ENCODE data around the gene XAGE3.
"Not testable (repeated sequence)": the region's sequence is repeated elsewhere in the genome, so short reads cannot be mapped to it uniquely, and the experiment has no call there.

XAGE3 gene, protein sequence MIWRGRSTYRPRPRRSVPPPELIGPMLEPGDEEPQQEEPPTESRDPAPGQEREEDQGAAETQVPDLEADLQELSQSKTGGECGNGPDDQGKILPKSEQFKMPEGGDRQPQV

DNA sequence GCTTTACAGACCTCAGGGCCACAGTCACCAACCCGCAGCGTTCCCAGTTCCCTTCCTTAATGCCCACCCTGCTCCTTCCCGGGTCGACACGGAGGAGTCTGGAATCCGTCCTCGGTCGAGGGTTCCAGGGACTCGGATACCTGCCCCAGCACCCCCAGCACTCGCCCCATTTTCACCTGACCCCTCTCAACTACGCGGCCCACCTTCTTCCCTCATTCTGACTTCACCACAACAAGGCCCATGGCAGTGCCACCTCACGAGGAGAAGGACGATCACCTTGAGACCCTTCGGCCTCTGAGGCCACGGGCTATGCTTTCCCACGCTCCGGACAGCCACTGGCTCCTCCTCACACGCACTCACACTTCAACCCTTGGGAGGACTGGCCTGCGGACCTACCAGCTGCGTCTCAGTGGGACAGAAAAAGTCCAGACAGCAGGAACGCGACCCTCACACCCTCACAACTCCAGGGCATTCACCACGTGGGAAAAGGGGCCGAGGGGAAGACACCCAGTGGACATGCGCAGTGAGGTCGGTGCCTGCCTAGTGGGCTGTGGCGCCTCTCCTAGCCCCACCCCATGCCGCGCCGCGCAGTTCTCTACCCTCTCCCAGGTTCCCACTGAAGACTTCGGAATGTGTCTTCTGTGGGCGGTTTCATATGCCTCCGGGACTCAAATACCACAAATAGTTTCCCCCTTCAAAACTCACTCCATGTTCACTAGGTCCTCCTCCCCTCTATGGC lies at the start of gene XAGE3:
Gene XAGE3, minus strand, starts transcription at position 474 of the 739 bp plus-strand sequence. CDS start 950 bp downstream, outside the sequence.
- TF ChIP-seq YY1 (IDR thresholded peaks at IDR 0.05; ENCODE audit: low read depth) (no peak), EGR1 (IDR thresholded peaks at IDR 0.05) (no peak), TAF1 (IDR thresholded peaks at IDR 0.05; ENCODE audit: low read depth) (no peak), NFIC (IDR thresholded peaks at IDR 0.05) (no peak), EP300 (IDR thresholded peaks at IDR 0.05; ENCODE audit: borderline replicate concordance) (no peak), ZBTB7A (IDR thresholded peaks at IDR 0.05; ENCODE audit: low read depth) (no peak), RAD21 (IDR thresholded peaks at IDR 0.05; ENCODE audit: low read depth) (no peak), CREB1 (IDR thresholded peaks at IDR 0.05; ENCODE audit: low read depth) (no peak), TCF12 (IDR thresholded peaks at IDR 0.05; ENCODE audit: low read depth) (no peak)
- TF ChIP-seq, protein P1, sequence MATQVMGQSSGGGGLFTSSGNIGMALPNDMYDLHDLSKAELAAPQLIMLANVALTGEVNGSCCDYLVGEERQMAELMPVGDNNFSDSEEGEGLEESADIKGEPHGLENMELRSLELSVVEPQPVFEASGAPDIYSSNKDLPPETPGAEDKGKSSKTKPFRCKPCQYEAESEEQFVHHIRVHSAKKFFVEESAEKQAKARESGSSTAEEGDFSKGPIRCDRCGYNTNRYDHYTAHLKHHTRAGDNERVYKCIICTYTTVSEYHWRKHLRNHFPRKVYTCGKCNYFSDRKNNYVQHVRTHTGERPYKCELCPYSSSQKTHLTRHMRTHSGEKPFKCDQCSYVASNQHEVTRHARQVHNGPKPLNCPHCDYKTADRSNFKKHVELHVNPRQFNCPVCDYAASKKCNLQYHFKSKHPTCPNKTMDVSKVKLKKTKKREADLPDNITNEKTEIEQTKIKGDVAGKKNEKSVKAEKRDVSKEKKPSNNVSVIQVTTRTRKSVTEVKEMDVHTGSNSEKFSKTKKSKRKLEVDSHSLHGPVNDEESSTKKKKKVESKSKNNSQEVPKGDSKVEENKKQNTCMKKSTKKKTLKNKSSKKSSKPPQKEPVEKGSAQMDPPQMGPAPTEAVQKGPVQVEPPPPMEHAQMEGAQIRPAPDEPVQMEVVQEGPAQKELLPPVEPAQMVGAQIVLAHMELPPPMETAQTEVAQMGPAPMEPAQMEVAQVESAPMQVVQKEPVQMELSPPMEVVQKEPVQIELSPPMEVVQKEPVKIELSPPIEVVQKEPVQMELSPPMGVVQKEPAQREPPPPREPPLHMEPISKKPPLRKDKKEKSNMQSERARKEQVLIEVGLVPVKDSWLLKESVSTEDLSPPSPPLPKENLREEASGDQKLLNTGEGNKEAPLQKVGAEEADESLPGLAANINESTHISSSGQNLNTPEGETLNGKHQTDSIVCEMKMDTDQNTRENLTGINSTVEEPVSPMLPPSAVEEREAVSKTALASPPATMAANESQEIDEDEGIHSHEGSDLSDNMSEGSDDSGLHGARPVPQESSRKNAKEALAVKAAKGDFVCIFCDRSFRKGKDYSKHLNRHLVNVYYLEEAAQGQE (IDR thresholded peaks at IDR 0.05; ENCODE audit: low read depth): no peak
- TF ChIP-seq, protein P2, sequence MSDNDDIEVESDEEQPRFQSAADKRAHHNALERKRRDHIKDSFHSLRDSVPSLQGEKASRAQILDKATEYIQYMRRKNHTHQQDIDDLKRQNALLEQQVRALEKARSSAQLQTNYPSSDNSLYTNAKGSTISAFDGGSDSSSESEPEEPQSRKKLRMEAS (IDR thresholded peaks at IDR 0.05): no peak
- TF ChIP-seq, protein P3, sequence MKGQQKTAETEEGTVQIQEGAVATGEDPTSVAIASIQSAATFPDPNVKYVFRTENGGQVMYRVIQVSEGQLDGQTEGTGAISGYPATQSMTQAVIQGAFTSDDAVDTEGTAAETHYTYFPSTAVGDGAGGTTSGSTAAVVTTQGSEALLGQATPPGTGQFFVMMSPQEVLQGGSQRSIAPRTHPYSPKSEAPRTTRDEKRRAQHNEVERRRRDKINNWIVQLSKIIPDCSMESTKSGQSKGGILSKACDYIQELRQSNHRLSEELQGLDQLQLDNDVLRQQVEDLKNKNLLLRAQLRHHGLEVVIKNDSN (IDR thresholded peaks at IDR 0.05): no peak

DNA sequence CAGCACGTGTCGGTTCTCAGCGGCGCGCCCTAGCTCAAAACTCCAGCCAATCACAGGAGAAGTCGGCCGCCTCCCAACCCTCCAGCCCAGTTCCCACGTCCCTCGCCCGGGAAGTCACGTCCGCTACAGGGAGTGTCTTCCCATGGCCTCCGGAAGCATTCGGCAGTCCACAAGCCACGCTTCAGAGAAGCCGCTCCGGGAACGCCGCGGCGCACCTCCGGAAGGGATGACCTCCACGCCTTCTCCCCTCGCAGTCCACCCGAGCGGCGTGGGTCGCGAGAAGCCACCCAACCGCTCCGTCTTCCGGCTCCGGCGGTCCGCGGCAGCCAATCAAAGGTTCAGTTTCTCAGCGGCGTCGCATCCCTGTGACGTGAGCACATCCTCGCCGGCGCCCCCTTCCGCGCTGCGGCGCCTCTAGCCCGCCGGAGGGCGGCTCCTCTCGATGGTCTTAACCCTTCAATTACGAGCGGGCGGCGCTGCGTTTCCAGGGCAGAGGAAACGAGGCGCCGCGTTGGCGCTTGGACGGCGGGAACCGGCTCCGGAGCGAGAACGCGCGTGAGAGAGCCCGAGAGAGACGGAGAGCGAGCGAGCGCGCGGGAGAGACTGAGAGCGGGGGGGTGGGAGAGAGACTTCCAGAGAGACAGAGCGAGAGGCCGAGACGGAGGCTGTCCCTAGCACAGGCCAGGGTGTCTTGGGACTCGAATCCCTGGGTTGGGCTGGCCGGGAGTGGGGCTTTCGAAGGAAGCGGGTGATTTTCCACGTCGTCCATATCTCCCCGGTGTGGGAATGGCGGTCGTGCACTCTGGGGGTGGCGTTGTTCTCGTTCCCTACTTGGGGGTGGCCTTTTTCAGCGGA lies 29.2 kb upstream of the XAGE3 start, which contains the start of gene FAM156B:
Gene FAM156B, plus strand, starts transcription at position 476 of the 855 bp plus-strand sequence. CDS start 9,896 bp downstream, outside the sequence.
- not testable (repeated sequence) for TF ChIP-seq CREB1, RAD21 (IDR thresholded peaks at IDR 0.05; ENCODE audit: low read depth)
- TF ChIP-seq, protein P3 (IDR thresholded peaks at IDR 0.05): not testable (repeated sequence)

DNA sequence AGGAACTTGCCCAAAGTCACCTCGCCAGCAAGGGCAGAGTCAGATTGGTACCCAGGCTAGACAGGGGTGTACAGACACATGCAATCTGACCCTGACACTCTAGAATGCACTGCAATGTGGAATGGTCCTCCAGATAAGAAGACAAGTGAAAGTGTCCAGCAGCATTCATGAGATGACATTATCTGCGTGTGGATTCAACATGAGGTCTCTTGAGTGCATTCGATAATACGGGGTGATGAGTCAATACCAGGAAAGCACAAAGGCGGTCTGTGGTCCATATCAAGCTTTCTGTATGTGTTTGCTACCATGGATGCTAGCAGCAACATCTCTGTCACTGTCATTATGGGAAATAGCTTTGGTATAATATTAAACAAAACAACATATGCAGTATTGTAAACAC lies 6.8 kb upstream of the XAGE3 start:
- TF ChIP-seq EP300 (IDR thresholded peaks at IDR 0.05; ENCODE audit: borderline replicate concordance) (no peak), TCF12 (IDR thresholded peaks at IDR 0.05; ENCODE audit: low read depth) (no peak), TAF1 (IDR thresholded peaks at IDR 0.05; ENCODE audit: low read depth) (no peak), EGR1 (IDR thresholded peaks at IDR 0.05) (no peak), FOXM1 (IDR thresholded peaks at IDR 0.05; ENCODE audit: borderline replicate concordance, low read depth) (no peak), TEAD4 (IDR thresholded peaks at IDR 0.05) (no peak), YY1 (IDR thresholded peaks at IDR 0.05; ENCODE audit: low read depth) (no peak), CREB1 (IDR thresholded peaks at IDR 0.05; ENCODE audit: low read depth) (no peak), ZBTB7A (IDR thresholded peaks at IDR 0.05; ENCODE audit: low read depth) (no peak), NFIC (IDR thresholded peaks at IDR 0.05) (no peak), RAD21 (IDR thresholded peaks at IDR 0.05; ENCODE audit: low read depth) (no peak), CEBPB (IDR thresholded peaks at IDR 0.05) (no peak)
- TF ChIP-seq, protein P1 (IDR thresholded peaks at IDR 0.05; ENCODE audit: low read depth): no peak
- TF ChIP-seq, protein P3 (IDR thresholded peaks at IDR 0.05): no peak
- TF ChIP-seq, protein P2 (IDR thresholded peaks at IDR 0.05): no peak

DNA sequence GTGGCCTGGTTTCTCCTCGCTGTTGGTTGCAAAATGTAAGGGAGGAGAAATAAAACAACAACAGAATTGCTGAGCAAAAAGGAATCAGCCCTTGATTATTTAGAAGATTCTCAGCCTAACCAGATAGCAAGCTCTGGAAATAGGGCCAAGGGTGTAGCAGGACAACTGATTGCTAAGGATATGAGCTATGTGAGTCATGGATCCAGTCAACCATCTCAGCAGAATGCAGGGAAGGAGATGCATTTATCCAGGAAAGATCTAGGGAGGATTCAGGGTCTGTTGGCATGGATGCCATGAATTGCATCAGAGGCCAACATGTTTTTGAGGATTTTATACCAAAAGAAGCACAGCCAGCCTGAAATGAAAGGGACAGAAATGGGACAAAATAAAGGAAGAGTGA lies 2.2 kb upstream of the XAGE3 start:
- TF ChIP-seq TCF12 (IDR thresholded peaks at IDR 0.05; ENCODE audit: low read depth): no peak
- TF ChIP-seq ZBTB7A (IDR thresholded peaks at IDR 0.05; ENCODE audit: low read depth): no peak
- TF ChIP-seq, protein P1 (IDR thresholded peaks at IDR 0.05; ENCODE audit: low read depth): no peak
- TF ChIP-seq EGR1 (IDR thresholded peaks at IDR 0.05): no peak
- no peak for TF ChIP-seq EP300 (IDR thresholded peaks at IDR 0.05; ENCODE audit: borderline replicate concordance)
- no peak for TF ChIP-seq CREB1 (IDR thresholded peaks at IDR 0.05; ENCODE audit: low read depth)
- TF ChIP-seq, protein P3 (IDR thresholded peaks at IDR 0.05): no peak
- no peak for TF ChIP-seq CEBPB (IDR thresholded peaks at IDR 0.05)
- no peak for TF ChIP-seq RAD21 (IDR thresholded peaks at IDR 0.05; ENCODE audit: low read depth)
- no peak for TF ChIP-seq FOXM1 (IDR thresholded peaks at IDR 0.05; ENCODE audit: borderline replicate concordance, low read depth)
- no peak for TF ChIP-seq YY1 (IDR thresholded peaks at IDR 0.05; ENCODE audit: low read depth)
- TF ChIP-seq NFIC (IDR thresholded peaks at IDR 0.05): no peak
- TF ChIP-seq, protein P2 (IDR thresholded peaks at IDR 0.05): no peak
- TF ChIP-seq TEAD4 (IDR thresholded peaks at IDR 0.05): no peak
- TF ChIP-seq TAF1 (IDR thresholded peaks at IDR 0.05; ENCODE audit: low read depth): no peak
